HUES48 (cell line): ENCODE data around the gene NXN.
"Not testable (repeated sequence)": the region's sequence is repeated elsewhere in the genome, so short reads cannot be mapped to it uniquely, and the experiment has no call there.

Source experiments
- H3K27ac ChIP-seq: one replicate; pipeline ENCODE4 v1.7.0; 2013; ENCODE audit warnings: low read depth, low read length, inconsistent platforms
- H3K27me3 ChIP-seq: 2 replicates; pipeline ENCODE4 v1.6.1; 2013; ENCODE audit warnings: mild to moderate bottlenecking, low read length; ENCODE audit not compliant: control insufficient read depth, insufficient read depth
- H3K36me3 ChIP-seq: 2 replicates; pipeline ENCODE4 v1.6.1; 2013; ENCODE audit warnings: low read length; ENCODE audit not compliant: control insufficient read depth, insufficient read depth
- H3K4me1 ChIP-seq: 2 replicates; pipeline ENCODE4 v1.6.1; 2013; ENCODE audit warnings: mild to moderate bottlenecking, low read length; ENCODE audit not compliant: control insufficient read depth, insufficient read depth
- H3K4me3 ChIP-seq: 2 replicates; pipeline ENCODE4 v1.5.1; 2013; ENCODE audit warnings: mild to moderate bottlenecking, low read depth, low read length
- H3K9ac ChIP-seq: 2 replicates; pipeline ENCODE4 v1.6.1; 2013; ENCODE audit warnings: mild to moderate bottlenecking, low read depth, low read length, moderate library complexity
- H3K9me3 ChIP-seq: 2 replicates; pipeline ENCODE4 v1.6.1; 2013; ENCODE audit warnings: low read length; ENCODE audit not compliant: control insufficient read depth, insufficient read depth

NXN gene

DNA sequence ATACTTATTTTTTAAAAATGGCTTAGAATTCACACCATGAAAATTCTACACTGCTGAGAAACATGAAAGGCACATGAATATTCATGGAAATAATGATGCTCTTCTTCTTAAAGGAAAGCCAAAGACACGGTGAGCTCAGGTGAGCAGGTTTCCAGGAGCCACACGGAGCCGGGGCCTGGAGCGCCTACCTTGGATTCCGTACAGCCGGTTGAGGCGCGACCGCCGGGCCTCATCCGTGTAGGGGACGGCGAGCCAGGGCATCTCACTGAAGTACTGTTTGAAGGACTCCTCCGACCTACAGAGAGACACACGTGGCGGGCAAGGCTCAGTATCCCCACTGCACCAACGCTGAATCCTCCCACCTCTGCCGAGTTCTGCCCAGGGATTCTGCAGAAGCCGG, 160.3 kb downstream of the NXN start:
- Histone ChIP-seq H3K4me3 (no peak overlapping the region), H3K27ac (no peak overlapping the region), H3K36me3 (peaks cover 66% of the 10 kb centered on the region)

DNA sequence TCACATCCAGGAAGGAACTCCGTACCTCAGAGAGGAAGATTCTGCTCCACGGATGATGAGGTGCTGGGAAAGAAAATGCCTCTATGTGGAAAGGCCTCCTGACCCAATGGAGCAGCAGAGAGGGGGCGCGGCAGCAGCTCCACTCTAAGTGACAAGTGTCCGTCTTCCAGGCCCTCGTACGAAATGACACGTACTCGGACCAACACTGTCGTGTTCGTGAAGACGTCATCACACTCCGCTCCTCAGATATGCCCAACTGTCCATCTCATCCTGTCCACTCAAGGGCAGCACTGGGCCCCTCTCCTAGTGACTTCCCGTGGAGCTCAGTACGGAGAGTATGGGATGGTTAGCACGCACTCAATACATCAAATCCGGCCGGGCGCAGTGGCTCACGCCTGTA, 165.2 kb downstream of the NXN start:
- H3K4me3 ChIP-seq = no peak overlapping the region
- H3K9me3 ChIP-seq = no peaks in the 10 kb centered on the region
- no peaks in the 10 kb centered on the region for H3K4me1 ChIP-seq
- H3K27ac ChIP-seq = no peak overlapping the region
- peaks cover 54% of the 10 kb centered on the region for H3K36me3 ChIP-seq
- H3K27me3 ChIP-seq = no peaks in the 10 kb centered on the region
- H3K9ac ChIP-seq = no peak overlapping the region

More for the DNA sequence above, 160.3 kb downstream of the NXN start:
- Histone ChIP-seq H3K9ac (no peak overlapping the region), H3K4me1 (no peaks in the 10 kb centered on the region), H3K27me3 (no peaks in the 10 kb centered on the region), H3K9me3 (no peaks in the 10 kb centered on the region)

- Histone ChIP-seq H3K4me1 (no peaks in the 10 kb centered on the region), H3K27ac (no peak overlapping the region), H3K4me3 (no peak overlapping the region), H3K9ac (no peak overlapping the region), H3K36me3 (peaks cover 44% of the 10 kb centered on the region), H3K27me3 (no peaks in the 10 kb centered on the region), H3K9me3 (no peaks in the 10 kb centered on the region)
Measured at GRCh38 chr17:812638-813204, 166.9 kb downstream of the NXN start.

DNA sequence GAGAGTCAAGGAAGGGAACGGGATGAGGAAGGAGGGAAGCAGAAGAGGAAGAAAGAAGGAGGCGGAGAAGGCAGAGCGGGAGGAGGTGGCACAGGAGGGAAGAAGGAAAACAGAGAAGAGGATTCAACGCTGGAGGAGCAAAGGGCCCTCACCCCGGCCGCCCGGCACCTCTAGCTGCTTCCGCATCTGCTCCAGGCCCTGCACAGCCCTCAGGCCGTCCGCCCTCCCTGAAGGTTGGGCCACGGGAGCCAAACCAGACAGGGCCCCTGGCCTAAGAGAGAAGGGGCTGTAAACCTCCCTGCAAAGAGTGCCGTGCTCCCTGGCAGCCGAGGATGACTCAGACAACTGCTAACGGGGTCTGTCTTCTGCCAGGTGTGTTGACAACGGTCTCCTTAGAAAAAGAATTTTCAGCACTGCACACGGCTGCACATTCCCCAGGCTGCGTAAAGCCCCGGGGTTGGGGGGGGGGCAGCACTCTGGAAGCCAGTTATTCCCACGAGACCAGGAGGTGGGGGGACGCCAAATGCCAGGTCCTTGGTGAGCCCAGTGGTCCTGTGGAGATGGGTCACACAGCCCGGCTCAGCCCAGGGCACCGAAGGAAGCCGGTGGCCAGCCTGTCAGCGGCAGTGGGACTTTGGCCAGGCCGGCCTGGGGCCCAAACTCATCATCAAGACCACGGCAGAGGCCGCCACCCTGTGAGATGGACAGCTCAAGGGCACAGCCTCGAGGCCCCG, 168.4 kb downstream of the NXN start:
- no peak overlapping the region for H3K27ac ChIP-seq

GRCh38 chr17:807523-808294, 171.9 kb downstream of the NXN start:
- Histone ChIP-seq H3K9ac (no peak overlapping the region; the same call in 1 of the 2 replicates), H3K4me1 (no peaks in the 10 kb centered on the region)

More for the DNA sequence above, 168.4 kb downstream of the NXN start:
- Histone ChIP-seq H3K4me3 (no peak overlapping the region), H3K9ac (no peak overlapping the region), H3K4me1 (no peaks in the 10 kb centered on the region), H3K9me3 (no peaks in the 10 kb centered on the region), H3K27me3 (no peaks in the 10 kb centered on the region), H3K36me3 (peaks cover 33% of the 10 kb centered on the region)

GRCh38 chr17:806781-807522, 172.6 kb downstream of the NXN start:
- peaks cover 15% of the 10 kb centered on the region for H3K36me3 ChIP-seq
- no peak overlapping the region; the same call in 1 of the 2 replicates for H3K9ac ChIP-seq
- no peaks in the 10 kb centered on the region for H3K9me3 ChIP-seq

More at GRCh38 chr17:807523-808294, 171.9 kb downstream of the NXN start:
- Histone ChIP-seq H3K4me3 (no peak overlapping the region), H3K27me3 (no peaks in the 10 kb centered on the region), H3K27ac (no peak overlapping the region), H3K9me3 (no peaks in the 10 kb centered on the region), H3K36me3 (peaks cover 13% of the 10 kb centered on the region)

DNA sequence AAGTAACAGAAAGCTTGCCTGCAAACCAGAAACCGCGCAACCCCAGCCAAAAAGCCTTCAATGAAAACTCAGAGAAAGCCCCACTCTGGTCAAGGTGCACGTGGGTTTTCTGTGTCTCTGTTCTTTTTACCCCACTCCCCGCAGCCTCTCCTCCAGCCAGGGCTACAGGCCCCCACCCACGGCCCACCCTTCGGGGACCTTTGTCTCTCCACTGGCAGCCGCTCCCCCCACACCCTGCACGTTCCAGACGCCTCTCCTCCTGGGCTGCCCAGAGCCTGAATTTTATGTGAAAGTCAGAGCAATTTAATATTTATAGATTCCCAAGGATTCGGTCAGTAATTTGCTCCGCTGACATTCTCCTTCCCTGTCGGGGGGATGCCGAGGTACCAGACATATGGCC, 173.2 kb downstream of the NXN start:
- no peak overlapping the region for H3K27ac ChIP-seq

More at GRCh38 chr17:806781-807522, 172.6 kb downstream of the NXN start:
- H3K27ac ChIP-seq = no peak overlapping the region
- no peaks in the 10 kb centered on the region for H3K4me1 ChIP-seq
- H3K27me3 ChIP-seq = no peaks in the 10 kb centered on the region
- no peak overlapping the region for H3K4me3 ChIP-seq

GRCh38 chr17:805886-806285, 173.7 kb downstream of the NXN start:
- H3K4me3 ChIP-seq, H3K27ac ChIP-seq, H3K9ac ChIP-seq, H3K27me3 ChIP-seq, H3K9me3 ChIP-seq, H3K4me1 ChIP-seq: not testable (repeated sequence)
- peaks cover 20% of the 10 kb centered on the region for H3K36me3 ChIP-seq

More for the DNA sequence above, 173.2 kb downstream of the NXN start:
- H3K9ac ChIP-seq = no peak overlapping the region
- no peaks in the 10 kb centered on the region for H3K9me3 ChIP-seq
- no peaks in the 10 kb centered on the region for H3K4me1 ChIP-seq
- no peaks in the 10 kb centered on the region for H3K27me3 ChIP-seq
- H3K36me3 ChIP-seq = peaks cover 20% of the 10 kb centered on the region
- H3K4me3 ChIP-seq = no peak overlapping the region

- Histone ChIP-seq H3K27me3 (no peaks in the 10 kb centered on the region), H3K36me3 (peaks cover 27% of the 10 kb centered on the region), H3K27ac (no peak overlapping the region), H3K9me3 (no peaks in the 10 kb centered on the region), H3K4me3 (no peak overlapping the region), H3K4me1 (no peaks in the 10 kb centered on the region), H3K9ac (no peak overlapping the region; the same call in 1 of the 2 replicates)
Measured at GRCh38 chr17:804541-805435, 174.8 kb downstream of the NXN start.
